PC-9 (cell line): ENCODE results near the gene ASTN2.

Source experiments
- CTCF ChIP-seq: fragments of 200-600 bp; sonication (generic); conservative IDR thresholded peaks from 2 replicates; pipeline ENCODE4 v1.6.1; 2017; ENCODE audit warnings: mixed run types, antibody characterized with exemption, mild to moderate bottlenecking, moderate library complexity
- EZH2 ChIP-seq: fragments of 200-600 bp; sonication (generic); IDR thresholded peaks from 2 replicates; pipeline ENCODE4 v1.8.0; 2017; ENCODE audit warnings: antibody characterized with exemption, low read depth

GRCh38 chr9:117304549-117304948, 110.3 kb downstream of the ASTN2 start:
- TF ChIP-seq CTCF (no peak), EZH2 (no peak)
